Activated CD4-positive, alpha-beta T cell treated with anti-CD3 and anti-CD28 coated beads for 36 hours (primary cell): ENCODE results near the gene RAP1GAP. TPM values are rescaled to one million over a fixed set of nuclear protein-coding genes. Genes with fewer than 3 reads are reported as not detected.

Experiments
- ATAC-seq: fragments of 200-7000 bp; cut with Tn5 transposase; one replicate; pipeline ENCODE4 v1.10.0; 2021; ENCODE audit warnings: mild to moderate bottlenecking, moderate library complexity
- CTCF ChIA-PET: fragments of 350-600 bp; sonication (Branson Sonifier 250); formaldehyde crosslinking; loops from one replicate; lab custom pipeline; 2021; ENCODE audit warnings: antibody characterized with exemption; lab: Charles Lee
- POLR2A ChIA-PET: fragments of 350-600 bp; sonication (Branson Sonifier 250); formaldehyde crosslinking; loops from one replicate; lab custom pipeline; 2021; ENCODE audit warnings: antibody characterized with exemption, inconsistent platforms; lab: Charles Lee
- DNase-seq: peaks from one replicate; pipeline ENCODE4 v3.0.0-alpha.2; 2020
- H3K27ac Mint-ChIP-seq: one replicate; pipeline ENCODE4 v1.8.0; 2021; ENCODE audit warnings: mixed read lengths
- H3K27me3 Mint-ChIP-seq: one replicate; pipeline ENCODE4 v1.8.0; 2021; ENCODE audit warnings: mixed read lengths
- H3K36me3 Mint-ChIP-seq: one replicate; pipeline ENCODE4 v1.8.0; 2021; ENCODE audit warnings: low read depth, mixed read lengths
- H3K4me1 Mint-ChIP-seq: one replicate; pipeline ENCODE4 v1.8.0; 2021; ENCODE audit warnings: mixed read lengths
- H3K4me3 Mint-ChIP-seq: one replicate; pipeline ENCODE4 v1.8.0; 2021; ENCODE audit warnings: mild to moderate bottlenecking, moderate library complexity, mixed read lengths
- H3K9me3 Mint-ChIP-seq: one replicate; pipeline ENCODE4 v1.8.0; 2021; ENCODE audit warnings: low read depth, mixed read lengths
- intact Hi-C, 2 experiments: fragments of 100-400 bp; cut with DNase I in 1 of 2; cut with micrococcal nuclease in 1 of 2; formaldehyde crosslinking; loops; one replicate each; pipeline versions ENCODE4 v1.14.2 to v1.15.1; 2022 to 2024; cut with DNase I, micrococcal nuclease
- total RNA-seq, 2 experiments: library from RNA; stranded (reverse); gene quantifications; one replicate each; pipeline ENCODE4 v1.2.3, GENCODE V29; 2021

The RAP1GAP gene
- total RNA-seq: 1 to 10 TPM; 2.1 to 2.5 TPM

DNA sequence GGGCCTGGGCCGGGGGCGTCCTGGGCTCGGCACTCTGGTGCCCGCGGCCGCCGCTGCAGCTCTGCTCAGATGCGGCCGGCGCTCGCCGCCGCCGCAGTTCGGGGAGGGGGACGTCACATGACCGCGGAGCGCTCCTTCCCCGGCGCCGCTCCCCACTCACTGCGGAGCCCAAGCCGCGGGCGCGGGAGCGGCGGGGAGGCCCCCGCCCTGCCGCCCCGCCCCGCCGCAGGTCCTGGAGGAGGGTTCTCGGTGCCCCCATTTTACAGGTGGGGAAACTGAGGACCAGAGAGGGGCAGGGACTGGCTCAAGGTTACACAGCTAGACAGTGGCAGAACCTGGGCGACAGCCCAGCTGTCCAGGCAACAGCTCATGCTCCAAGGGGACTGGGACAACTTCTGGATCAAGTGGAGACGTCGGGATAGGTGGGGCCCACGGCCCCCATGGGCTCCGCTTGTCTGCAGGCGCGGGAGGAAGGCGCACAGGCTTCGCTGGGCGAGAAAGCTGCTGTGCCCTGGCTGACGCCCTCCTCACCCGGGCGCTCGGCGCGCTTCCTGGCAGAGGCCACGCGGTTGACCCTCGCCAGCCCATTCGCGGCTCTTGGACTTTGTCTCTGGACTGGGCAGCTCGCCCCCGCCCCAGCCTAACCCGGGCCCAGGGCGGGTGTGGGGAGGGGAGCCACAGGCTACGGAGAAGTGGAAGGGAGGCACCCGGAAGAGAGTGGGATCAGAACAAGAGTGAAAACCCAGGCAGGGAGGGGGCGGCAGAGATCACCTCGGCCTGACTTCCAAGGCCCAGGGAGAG is at the start of gene RAP1GAP:
Gene RAP1GAP, minus strand, starts transcription at position 100 of the 801 bp plus-strand sequence. CDS start 49,325 bp downstream, outside the sequence.
- H3K4me3 Mint-ChIP-seq: peak within 1 kb of the TSS; percentile 61
- ChIA-PET POLR2A (interaction anchor here (0.6 kb wide), 1 partner anchor 234 kb away, joined by 4 read pairs; no protein-coding TSS in a partner anchor), CTCF (interaction anchor here (0.6 to 1.1 kb wide), 3 partner anchors 10 to 104 kb away, joined by 3 read pairs; no protein-coding TSS in a partner anchor)
- DNase-seq (peak; percentile 67), ATAC-seq (peak; percentile 64)
- intact Hi-C loops: loop anchor here in 1 of 2 experiments (10.0 kb wide), 1 partner anchor 295 kb away; no protein-coding TSS in a partner anchor
- no peaks in the 10 kb centered on the region for H3K9me3 Mint-ChIP-seq
- H3K36me3 Mint-ChIP-seq: no peaks in the 10 kb centered on the region
- H3K27me3 Mint-ChIP-seq: peaks cover 19% of the 10 kb centered on the region
- no peak within 1 kb of the TSS for H3K27ac Mint-ChIP-seq
- H3K4me1 Mint-ChIP-seq: peaks cover 29% of the 10 kb centered on the region

DNA sequence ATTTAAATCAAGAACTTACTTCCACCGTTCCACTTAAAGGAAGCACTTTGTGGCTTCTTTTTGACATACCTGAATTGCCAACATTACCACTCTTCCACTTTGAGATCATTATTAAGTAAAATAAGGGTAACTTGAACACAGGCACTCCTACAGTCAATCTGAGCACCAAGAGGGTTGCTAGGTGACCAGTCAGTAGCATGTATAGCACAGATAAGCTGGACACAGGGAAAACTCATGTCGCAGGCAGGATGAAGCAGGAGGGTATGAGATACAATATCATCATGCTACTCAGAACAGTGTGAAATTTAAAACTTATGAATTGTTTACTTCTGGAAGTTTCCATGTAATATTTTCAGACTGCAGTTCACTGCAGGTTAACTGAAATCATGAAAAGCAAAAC is 47.0 kb upstream of the RAP1GAP start:
- ChIA-PET CTCF (no interaction called here), POLR2A (no interaction called here)
- Mint-ChIP-seq H3K4me3 (no peak overlapping the region), H3K27ac (no peak overlapping the region), H3K27me3 (no peaks in the 10 kb centered on the region), H3K9me3 (no peaks in the 10 kb centered on the region), H3K4me1 (no peaks in the 10 kb centered on the region), H3K36me3 (peaks cover 44% of the 10 kb centered on the region)
- no peak for DNase-seq
- no peak for ATAC-seq
- intact Hi-C loops: no loop called here

DNA sequence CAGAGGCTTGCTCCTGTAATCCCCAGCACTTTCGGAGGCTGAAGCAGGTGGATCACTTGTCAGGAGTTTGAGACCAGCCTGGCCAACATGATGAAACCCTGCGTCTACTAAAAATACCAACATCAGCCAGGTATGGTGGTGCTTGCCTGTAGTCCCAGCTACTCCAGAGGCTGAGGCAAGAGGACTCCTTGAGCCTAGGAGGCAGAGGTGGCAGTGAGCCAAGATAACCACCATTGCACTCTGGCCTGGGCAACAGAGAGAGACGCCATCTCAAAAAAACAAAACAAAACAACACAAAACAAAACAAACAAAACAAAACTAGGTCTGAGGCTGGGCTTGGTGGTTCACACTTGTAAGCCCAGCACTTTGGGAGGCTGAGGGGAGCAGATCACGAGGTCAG is 38.7 kb upstream of the RAP1GAP start:
- ChIA-PET CTCF (interaction anchor here (0.8 kb wide), 1 partner anchor 23 kb away, joined by 3 read pairs; no protein-coding TSS in a partner anchor), POLR2A (no interaction called here)
- Mint-ChIP-seq H3K27ac (no peak overlapping the region), H3K36me3 (peaks cover 39% of the 10 kb centered on the region), H3K4me1 (peaks cover 7% of the 10 kb centered on the region), H3K9me3 (no peaks in the 10 kb centered on the region), H3K27me3 (no peaks in the 10 kb centered on the region), H3K4me3 (no peak overlapping the region)
- ATAC-seq: no peak
- intact Hi-C loops: loop anchor here in 1 of 2 experiments (10.0 kb wide), 1 partner anchor 257 kb away; no protein-coding TSS in a partner anchor
- no peak for DNase-seq

DNA sequence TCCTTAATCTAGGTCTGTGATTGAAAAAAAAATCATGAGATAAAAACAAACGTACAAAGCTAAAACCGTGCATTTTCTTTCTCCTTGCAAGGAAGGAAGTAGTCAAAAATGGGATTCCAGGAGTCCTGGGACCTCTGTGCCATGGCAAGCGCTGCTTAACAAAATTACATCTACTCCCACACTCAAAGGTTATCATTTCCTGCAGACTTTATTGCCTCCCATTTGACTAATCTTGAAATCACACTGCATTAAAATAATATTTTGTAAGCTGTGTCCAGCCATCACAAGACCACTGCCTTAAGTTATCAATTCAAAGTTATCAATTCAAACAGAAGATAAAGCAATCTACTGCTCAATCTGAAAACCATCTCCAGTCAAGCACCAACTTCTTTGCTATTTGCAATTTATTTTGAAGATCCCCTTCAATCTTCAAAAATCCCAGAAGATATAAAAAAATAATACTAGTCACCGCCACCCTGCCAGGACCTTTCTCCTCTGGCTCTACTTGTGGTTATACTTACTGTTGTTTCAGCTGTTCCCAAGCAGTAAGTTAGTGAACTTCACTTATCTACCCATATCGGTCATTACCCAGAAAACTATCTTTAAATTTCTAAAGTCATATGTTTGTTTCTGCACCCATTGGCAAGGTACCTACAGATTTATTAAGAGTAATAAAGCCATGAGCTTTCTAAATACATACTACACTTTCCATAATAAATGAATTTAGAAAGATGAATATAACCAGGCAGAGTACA is 38.1 kb upstream of the RAP1GAP start:
- POLR2A ChIA-PET: no interaction called here
- ATAC-seq: no peak

DNA sequence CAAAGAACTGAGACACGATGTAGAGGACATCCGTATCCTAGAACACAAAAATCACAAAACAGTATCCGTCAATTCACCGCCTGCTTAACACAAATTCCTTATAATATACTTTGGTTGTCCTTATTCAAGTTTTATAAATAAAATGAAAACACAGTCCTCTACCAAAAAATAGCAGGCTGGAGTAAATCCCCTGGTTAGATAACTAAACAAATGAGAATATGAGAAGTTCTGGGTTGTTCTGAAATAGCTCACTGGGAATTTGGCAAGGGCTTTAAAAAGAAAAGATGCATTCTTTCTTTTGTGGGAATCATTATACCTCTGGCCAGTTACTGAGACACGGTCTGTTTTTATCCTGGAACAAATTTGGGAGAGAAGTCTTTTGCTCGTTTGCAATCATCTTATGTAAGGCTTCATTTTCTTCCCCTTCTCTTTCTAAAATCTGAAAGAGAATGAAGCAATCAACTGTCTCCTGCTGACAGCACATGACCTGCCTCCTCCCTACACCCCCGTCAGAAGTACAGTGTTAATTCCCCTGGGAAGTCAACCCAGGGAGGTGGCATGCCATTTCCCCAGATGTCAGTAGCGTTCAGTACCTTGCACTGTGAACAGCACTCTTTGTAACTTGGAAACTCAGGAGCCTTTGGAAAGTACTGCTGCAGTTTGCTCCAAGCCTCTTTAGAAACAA is 37.1 kb upstream of the RAP1GAP start:
- intact Hi-C loops: loop anchor here in 1 of 2 experiments (10.0 kb wide), 1 partner anchor 259 kb away; no protein-coding TSS in a partner anchor
- Mint-ChIP-seq H3K4me3 (no peak overlapping the region), H3K4me1 (peaks cover 7% of the 10 kb centered on the region), H3K27me3 (no peaks in the 10 kb centered on the region), H3K36me3 (peaks cover 47% of the 10 kb centered on the region), H3K9me3 (no peaks in the 10 kb centered on the region), H3K27ac (no peak overlapping the region)
- CTCF ChIA-PET: interaction anchor here (1.1 kb wide), 1 partner anchor 89 kb away, joined by 4 read pairs; no protein-coding TSS in a partner anchor
- DNase-seq (no peak), ATAC-seq (no peak)
- POLR2A ChIA-PET: no interaction called here

More for the DNA sequence above, 38.1 kb upstream of the RAP1GAP start:
- H3K9me3 Mint-ChIP-seq: no peaks in the 10 kb centered on the region
- no peak overlapping the region for H3K27ac Mint-ChIP-seq
- CTCF ChIA-PET: interaction anchor here (0.8 to 1.1 kb wide), 3 partner anchors 24 to 416 kb away, joined by 3 to 4 read pairs (median 4); no protein-coding TSS in a partner anchor
- peaks cover 7% of the 10 kb centered on the region for H3K4me1 Mint-ChIP-seq
- no peak overlapping the region for H3K4me3 Mint-ChIP-seq
- DNase-seq: no peak
- H3K27me3 Mint-ChIP-seq: no peaks in the 10 kb centered on the region
- H3K36me3 Mint-ChIP-seq: peaks cover 44% of the 10 kb centered on the region
- intact Hi-C loops: loop anchor here in 1 of 2 experiments (10.0 kb wide), 1 partner anchor 258 kb away; no protein-coding TSS in a partner anchor

DNA sequence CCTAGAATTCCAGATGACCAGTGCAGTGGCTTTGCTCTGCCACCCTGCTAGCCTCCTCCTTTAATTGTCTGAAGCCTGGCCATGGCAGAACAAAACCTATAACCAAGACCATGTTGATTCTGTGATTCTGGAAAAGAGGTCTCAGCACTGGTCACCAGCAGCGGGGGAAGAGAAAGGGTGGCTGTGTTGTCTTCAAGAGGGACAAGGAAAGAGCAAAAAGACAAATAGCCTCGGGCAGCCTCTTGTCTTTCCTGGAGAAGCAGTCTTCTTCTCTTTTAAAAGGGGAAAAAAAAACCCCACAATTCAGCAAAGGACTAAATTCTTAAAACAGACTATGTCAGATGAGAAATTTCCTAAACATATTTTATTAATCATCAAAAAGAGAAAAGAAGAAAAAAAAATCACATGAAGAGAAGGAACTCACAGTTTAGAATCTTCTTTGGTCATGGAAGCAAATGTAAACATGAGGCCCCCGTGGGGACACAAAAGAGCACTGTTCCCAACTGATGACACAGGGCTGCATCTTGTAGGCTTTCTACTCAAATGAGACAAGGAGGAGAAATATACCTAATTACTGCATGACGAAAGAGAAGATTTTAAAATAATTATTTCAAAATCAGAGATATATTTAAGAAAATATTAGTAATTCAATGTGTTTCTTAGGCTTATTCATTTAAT is 36.3 kb upstream of the RAP1GAP start:
- ChIA-PET POLR2A (no interaction called here), CTCF (no interaction called here)
- H3K9me3 Mint-ChIP-seq: no peaks in the 10 kb centered on the region
- DNase-seq (no peak), ATAC-seq (no peak)
- H3K36me3 Mint-ChIP-seq: peaks cover 49% of the 10 kb centered on the region
- H3K27ac Mint-ChIP-seq: peak overlapping the region; percentile 30
- H3K27me3 Mint-ChIP-seq: no peaks in the 10 kb centered on the region
- no peak overlapping the region for H3K4me3 Mint-ChIP-seq
- intact Hi-C loops: loop anchor here in 1 of 2 experiments (10.0 kb wide), 1 partner anchor 259 kb away; no protein-coding TSS in a partner anchor
- H3K4me1 Mint-ChIP-seq: peaks cover 7% of the 10 kb centered on the region

DNA sequence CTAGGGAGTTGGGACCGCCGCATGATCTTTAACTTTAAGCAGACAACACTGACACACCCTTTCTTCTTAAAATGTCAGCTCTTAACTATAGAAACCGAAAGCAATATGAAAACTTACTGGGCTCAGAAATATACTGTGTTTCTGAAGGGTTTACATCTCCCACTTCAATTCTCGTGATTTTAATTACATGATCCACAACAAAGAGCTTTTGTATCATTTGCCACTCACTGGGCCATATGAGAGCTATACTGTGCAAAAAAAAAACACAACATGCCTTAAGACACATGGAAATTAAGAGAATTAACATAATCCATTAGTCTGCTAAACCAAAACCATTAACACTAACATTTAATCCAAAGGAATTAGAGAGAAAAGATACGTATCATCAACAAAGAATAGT is 35.0 kb upstream of the RAP1GAP start:
- peaks cover 9% of the 10 kb centered on the region for H3K4me1 Mint-ChIP-seq
- ATAC-seq: no peak
- POLR2A ChIA-PET: interaction anchor here (1.1 kb wide), 1 partner anchor 9 kb away, joined by 7 read pairs; no protein-coding TSS in a partner anchor
- CTCF ChIA-PET: interaction anchor here (0.5 to 2.4 kb wide), 7 partner anchors 11 to 1394 kb away, joined by 3 to 8 read pairs (median 3); no protein-coding TSS in a partner anchor
- no peak for DNase-seq
- peaks cover 55% of the 10 kb centered on the region for H3K36me3 Mint-ChIP-seq
- no peaks in the 10 kb centered on the region for H3K9me3 Mint-ChIP-seq
- no peaks in the 10 kb centered on the region for H3K27me3 Mint-ChIP-seq
- intact Hi-C loops: loop anchor here (5.0 to 10.0 kb wide), 2 partner anchors 258 to 261 kb away; no protein-coding TSS in a partner anchor
- H3K27ac Mint-ChIP-seq: peak overlapping the region; percentile 69
- H3K4me3 Mint-ChIP-seq: no peak overlapping the region

DNA sequence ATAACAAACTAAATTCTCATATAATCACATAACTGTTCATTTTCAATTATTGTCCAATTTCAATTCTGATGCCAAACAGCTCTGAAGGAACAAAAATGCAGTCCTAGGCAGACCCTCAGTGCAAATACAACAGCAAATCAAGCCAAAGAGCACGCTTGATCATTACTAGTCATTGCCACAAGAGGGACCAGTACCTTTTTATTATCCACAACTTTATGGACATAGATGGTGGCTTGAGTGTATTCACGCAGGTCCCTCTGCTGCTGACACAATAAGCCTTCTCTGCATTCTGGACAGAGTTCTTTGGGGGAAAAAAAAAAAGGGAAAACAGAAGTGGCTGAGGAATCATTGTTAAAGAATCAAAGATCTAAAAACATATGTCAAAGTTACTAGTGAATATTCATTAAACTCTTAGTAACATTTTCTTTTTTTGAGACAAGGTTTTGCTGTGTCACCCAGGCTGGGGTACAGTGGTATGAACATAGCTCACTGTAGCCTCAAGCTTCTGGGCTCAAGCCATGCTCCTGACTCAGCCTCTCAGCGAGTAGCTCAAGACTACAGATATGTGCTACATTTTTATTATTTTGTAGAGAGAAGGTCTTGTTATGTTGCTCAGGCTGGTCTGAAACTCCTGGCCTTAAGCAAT is 34.3 kb upstream of the RAP1GAP start:
- Mint-ChIP-seq H3K4me3 (no peak overlapping the region), H3K27me3 (no peaks in the 10 kb centered on the region), H3K9me3 (no peaks in the 10 kb centered on the region), H3K4me1 (peaks cover 9% of the 10 kb centered on the region), H3K27ac (no peak overlapping the region), H3K36me3 (peaks cover 60% of the 10 kb centered on the region)
- ATAC-seq (no peak), DNase-seq (no peak)
- POLR2A ChIA-PET: interaction anchor here (1.1 kb wide), 1 partner anchor 8 kb away, joined by 7 read pairs; no protein-coding TSS in a partner anchor
- intact Hi-C loops: loop anchor here (5.0 to 10.0 kb wide), 2 partner anchors 259 to 261 kb away; no protein-coding TSS in a partner anchor
- CTCF ChIA-PET: interaction anchor here (0.7 to 2.4 kb wide), 7 partner anchors 11 to 260 kb away, joined by 3 to 8 read pairs (median 3); no protein-coding TSS in a partner anchor

DNA sequence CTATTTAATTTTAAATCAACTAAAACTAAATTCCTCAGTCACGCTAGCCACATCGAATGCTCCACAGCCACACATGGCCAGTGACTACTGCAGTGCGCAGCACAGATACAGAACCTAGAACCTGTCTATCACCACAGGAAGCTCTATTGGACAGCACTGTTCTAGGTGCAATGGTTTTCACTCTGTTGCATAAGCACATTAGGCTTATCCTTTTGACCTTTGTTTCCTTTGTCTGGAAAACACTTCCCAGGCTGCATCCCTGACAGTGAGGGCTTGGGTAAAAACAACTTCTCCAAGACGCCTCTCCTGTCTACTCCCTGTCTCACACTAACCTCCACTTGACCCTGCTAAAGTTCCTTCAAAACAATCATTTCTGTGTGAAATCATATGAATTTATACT is 33.6 kb upstream of the RAP1GAP start:
- peaks cover 9% of the 10 kb centered on the region for H3K4me1 Mint-ChIP-seq
- DNase-seq: no peak
- peaks cover 65% of the 10 kb centered on the region for H3K36me3 Mint-ChIP-seq
- CTCF ChIA-PET: interaction anchor here (0.8 to 2.4 kb wide), 4 partner anchors 17 to 261 kb away, joined by 3 to 8 read pairs (median 3); no protein-coding TSS in a partner anchor
- no peak for ATAC-seq
- H3K4me3 Mint-ChIP-seq: no peak overlapping the region
- POLR2A ChIA-PET: no interaction called here
- H3K27me3 Mint-ChIP-seq: no peaks in the 10 kb centered on the region
- intact Hi-C loops: loop anchor here (5.0 to 10.0 kb wide), 2 partner anchors 260 to 262 kb away; no protein-coding TSS in a partner anchor
- H3K27ac Mint-ChIP-seq: no peak overlapping the region
- no peaks in the 10 kb centered on the region for H3K9me3 Mint-ChIP-seq
